Upper lobe of right lung (tissue), 1 donor: Measurements from ENCODE around the gene EML6. TPM values are rescaled to one million over a fixed set of nuclear protein-coding genes. Genes with fewer than 3 reads are reported as not detected.

ENCODE experiments used
- ATAC-seq: fragments of 200-7000 bp; cut with Tn5 transposase; one replicate; pipeline ENCODE4 v1.9.1; 2020; ENCODE audit warnings: mild to moderate bottlenecking, moderate library complexity
- DNase-seq: peaks from one replicate; pipeline ENCODE4 v3.0.0-alpha.2; 2020
- H3K27ac ChIP-seq: fragments of 200-600 bp; one replicate; pipeline ENCODE4 v1.8.0; 2022
- H3K27me3 ChIP-seq: fragments of 200-600 bp; one replicate; pipeline ENCODE4 v1.8.0; 2022; ENCODE audit warnings: mild to moderate bottlenecking
- H3K36me3 ChIP-seq: fragments of 200-600 bp; one replicate; pipeline ENCODE4 v1.8.0; 2022
- H3K4me1 ChIP-seq: fragments of 200-600 bp; one replicate; pipeline ENCODE4 v1.8.0; 2022
- H3K4me3 ChIP-seq: fragments of 200-600 bp; one replicate; pipeline ENCODE4 v1.8.0; 2022; ENCODE audit warnings: mild to moderate bottlenecking
- H3K9me3 ChIP-seq: fragments of 200-600 bp; one replicate; pipeline ENCODE4 v1.8.0; 2022
- CTCF ChIP-seq: fragments of 200-600 bp; IDR thresholded peaks from one replicate; pipeline ENCODE4 v1.8.0; 2022; ENCODE audit warnings: antibody characterized with exemption
- intact Hi-C: fragments of 100-400 bp; cut with DNase I; formaldehyde crosslinking; loops from one replicate; pipeline ENCODE4 v1.11.0; 2022
- total RNA-seq: library from RNA; stranded (reverse); fragmentation: NEBNext Ultra II Directional; extraction: Animal tissue kit (Norgen Biotek cat#: 25700); gene quantifications from one replicate; pipeline ENCODE4 v1.2.1, GENCODE V29; 2021
- donor health status: DM: no; HTN: yes; CAD: no; lungs with severe emphysema.

Gene EML6
- total RNA-seq, 1 donor from 2014 or later: 1.4 TPM

GRCh38 chr2:55014962-55015939, 291.8 kb downstream of the EML6 start:
- no peaks in the 10 kb centered on the region for H3K9me3 ChIP-seq
- intact Hi-C loops: loop anchor here (5.0 kb wide), 1 partner anchor 157 kb away; no protein-coding TSS in a partner anchor
- no peaks in the 10 kb centered on the region for H3K36me3 ChIP-seq
- H3K4me1 ChIP-seq: peaks cover 60% of the 10 kb centered on the region
- no peaks in the 10 kb centered on the region for H3K27me3 ChIP-seq
- no peak overlapping the region for H3K4me3 ChIP-seq
- peak; percentile 62 for TF ChIP-seq CTCF
- no peak overlapping the region for H3K27ac ChIP-seq
- DNase-seq: no peak
- peak; percentile 89 for ATAC-seq

- H3K27ac ChIP-seq: no peak overlapping the region
- no peak for DNase-seq
- no peak for ATAC-seq
- H3K4me1 ChIP-seq: peaks cover 40% of the 10 kb centered on the region
- no peak overlapping the region for H3K4me3 ChIP-seq
- no peaks in the 10 kb centered on the region for H3K36me3 ChIP-seq
- TF ChIP-seq CTCF: no peak
- H3K9me3 ChIP-seq: no peaks in the 10 kb centered on the region
- intact Hi-C loops: no loop called here
- no peaks in the 10 kb centered on the region for H3K27me3 ChIP-seq
Observed at GRCh38 chr2:55017428-55017827, 294.0 kb downstream of the EML6 start.

GRCh38 chr2:55017880-55018279, 294.4 kb downstream of the EML6 start:
- TF ChIP-seq CTCF: no peak
- Histone ChIP-seq H3K9me3 (no peaks in the 10 kb centered on the region), H3K4me3 (no peak overlapping the region), H3K4me1 (peaks cover 36% of the 10 kb centered on the region), H3K27me3 (no peaks in the 10 kb centered on the region), H3K36me3 (no peaks in the 10 kb centered on the region), H3K27ac (no peak overlapping the region)
- intact Hi-C loops: no loop called here
- DNase-seq (no peak), ATAC-seq (no peak)

- ATAC-seq: no peak
- Histone ChIP-seq H3K4me3 (no peak overlapping the region), H3K27me3 (no peaks in the 10 kb centered on the region), H3K27ac (no peak overlapping the region), H3K4me1 (peaks cover 28% of the 10 kb centered on the region), H3K9me3 (no peaks in the 10 kb centered on the region), H3K36me3 (no peaks in the 10 kb centered on the region)
- TF ChIP-seq CTCF: no peak
- no peak for DNase-seq
- intact Hi-C loops: no loop called here
Observed at GRCh38 chr2:55018619-55019018, 295.2 kb downstream of the EML6 start.

- H3K9me3 ChIP-seq: no peaks in the 10 kb centered on the region
- intact Hi-C loops: no loop called here
- peaks cover 20% of the 10 kb centered on the region for H3K4me1 ChIP-seq
- TF ChIP-seq CTCF: no peak
- no peak for DNase-seq
- H3K27ac ChIP-seq: no peak overlapping the region
- no peak overlapping the region for H3K4me3 ChIP-seq
- ATAC-seq: peak; percentile 54
- no peaks in the 10 kb centered on the region for H3K27me3 ChIP-seq
- H3K36me3 ChIP-seq: no peaks in the 10 kb centered on the region
Observed at GRCh38 chr2:55019526-55020258, 296.2 kb downstream of the EML6 start.
